Ectodermal cell (in vitro differentiated cells): ENCODE measurements around the gene PRSS36.

Experiments
- H3K27ac ChIP-seq: 2 replicates; pipeline ENCODE4 v1.7.0; 2013; ENCODE audit warnings: mild to moderate bottlenecking, low read depth, low read length; ENCODE audit not compliant: insufficient read depth, poor library complexity, severe bottlenecking
- H3K27me3 ChIP-seq: 2 replicates; pipeline ENCODE4 v1.7.0; 2013; ENCODE audit warnings: mild to moderate bottlenecking, low read length; ENCODE audit not compliant: insufficient read depth, control insufficient read depth, poor library complexity, severe bottlenecking
- H3K36me3 ChIP-seq: one replicate; pipeline ENCODE4 v1.7.0; 2013; ENCODE audit warnings: low read length; ENCODE audit not compliant: control insufficient read depth, insufficient read depth
- H3K4me1 ChIP-seq: one replicate; pipeline ENCODE4 v1.7.0; 2013; ENCODE audit warnings: low read length; ENCODE audit not compliant: control insufficient read depth, insufficient read depth
- H3K4me3 ChIP-seq: 2 replicates; pipeline ENCODE4 v1.7.0; 2013; ENCODE audit warnings: low read depth, low read length, control low read depth; ENCODE audit not compliant: insufficient read depth
- H3K9me3 ChIP-seq: 2 replicates; pipeline ENCODE4 v1.7.0; 2013; ENCODE audit warnings: mild to moderate bottlenecking, low read length, moderate library complexity; ENCODE audit not compliant: control insufficient read depth
- WGBS, 2 experiments: methylation state at CpG; one replicate each; pipeline ENCODE4 v1.1.7; 2013; ENCODE audit warnings: missing lambda C conversion rate in 2 of 2; 5-methylcytosine and 5-hydroxymethylcytosine counted together

Gene PRSS36

GRCh38 chr16:31191697-31192428 is 42.0 kb upstream of the PRSS36 start:
- Histone ChIP-seq H3K27me3 (no peaks in the 10 kb centered on the region), H3K4me1 (no peaks in the 10 kb centered on the region), H3K36me3 (peaks cover 78% of the 10 kb centered on the region), H3K4me3 (no peak overlapping the region), H3K27ac (no peak overlapping the region), H3K9me3 (no peaks in the 10 kb centered on the region)
- 92 to 96% methylated on average over 5 of the region's 5 CpGs for WGBS, 2 experiments

GRCh38 chr16:31190818-31191444 is 41.1 kb upstream of the PRSS36 start:
- Histone ChIP-seq H3K4me3 (no peak overlapping the region), H3K27me3 (no peaks in the 10 kb centered on the region), H3K27ac (no peak overlapping the region), H3K4me1 (no peaks in the 10 kb centered on the region), H3K36me3 (peaks cover 83% of the 10 kb centered on the region), H3K9me3 (no peaks in the 10 kb centered on the region)
- 96 to 97% methylated on average over 17 of the region's 17 CpGs for WGBS, 2 experiments

GRCh38 chr16:31190061-31190460 is 40.2 kb upstream of the PRSS36 start:
- H3K27ac ChIP-seq = no peak overlapping the region
- no peak overlapping the region for H3K4me3 ChIP-seq
- H3K9me3 ChIP-seq = no peaks in the 10 kb centered on the region
- H3K4me1 ChIP-seq = no peaks in the 10 kb centered on the region
- peaks cover 87% of the 10 kb centered on the region for H3K36me3 ChIP-seq
- 95 to 97% methylated on average over 12 of the region's 12 CpGs for WGBS, 2 experiments
- H3K27me3 ChIP-seq = no peaks in the 10 kb centered on the region

- H3K27me3 ChIP-seq = no peaks in the 10 kb centered on the region
- H3K4me1 ChIP-seq = no peaks in the 10 kb centered on the region
- 98 to 99% methylated on average over 2 of the region's 2 CpGs for WGBS, 2 experiments
- H3K27ac ChIP-seq = no peak overlapping the region
- no peak overlapping the region for H3K4me3 ChIP-seq
- peaks cover 84% of the 10 kb centered on the region for H3K36me3 ChIP-seq
- H3K9me3 ChIP-seq = no peaks in the 10 kb centered on the region
Observed at GRCh38 chr16:31189412-31189778, 39.5 kb upstream of the PRSS36 start.

- Histone ChIP-seq H3K27me3 (no peaks in the 10 kb centered on the region), H3K4me1 (no peaks in the 10 kb centered on the region), H3K36me3 (peaks cover 84% of the 10 kb centered on the region), H3K4me3 (no peak overlapping the region), H3K27ac (no peak overlapping the region), H3K9me3 (no peaks in the 10 kb centered on the region)
- 97 to 98% methylated on average over 3 of the region's 3 CpGs for WGBS, 2 experiments
Observed at GRCh38 chr16:31188450-31189411, 38.9 kb upstream of the PRSS36 start.

- Histone ChIP-seq H3K4me1 (no peaks in the 10 kb centered on the region), H3K27ac (no peak overlapping the region), H3K4me3 (no peak overlapping the region), H3K36me3 (peaks cover 85% of the 10 kb centered on the region), H3K27me3 (no peaks in the 10 kb centered on the region), H3K9me3 (no peaks in the 10 kb centered on the region)
- 96 to 97% methylated on average over 8 of the region's 8 CpGs for WGBS, 2 experiments
Observed at GRCh38 chr16:31187808-31188189, 37.9 kb upstream of the PRSS36 start.

GRCh38 chr16:31186930-31187807 is 37.3 kb upstream of the PRSS36 start:
- Histone ChIP-seq H3K36me3 (peaks cover 81% of the 10 kb centered on the region), H3K4me1 (peaks cover 6% of the 10 kb centered on the region), H3K4me3 (no peak overlapping the region), H3K9me3 (no peaks in the 10 kb centered on the region), H3K27me3 (no peaks in the 10 kb centered on the region), H3K27ac (no peak overlapping the region)
- WGBS, 2 experiments = 95 to 97% methylated on average over 10 of the region's 10 CpGs

- no peaks in the 10 kb centered on the region for H3K9me3 ChIP-seq
- H3K4me1 ChIP-seq = peaks cover 7% of the 10 kb centered on the region
- no peak overlapping the region for H3K4me3 ChIP-seq
- no peaks in the 10 kb centered on the region for H3K27me3 ChIP-seq
- no peak overlapping the region for H3K27ac ChIP-seq
- peaks cover 71% of the 10 kb centered on the region for H3K36me3 ChIP-seq
- 97 to 98% methylated on average over 7 of the region's 7 CpGs for WGBS, 2 experiments
Observed at GRCh38 chr16:31186176-31186575, 36.3 kb upstream of the PRSS36 start.

- Histone ChIP-seq H3K36me3 (peaks cover 62% of the 10 kb centered on the region), H3K4me3 (no peak overlapping the region), H3K27me3 (no peaks in the 10 kb centered on the region), H3K9me3 (no peaks in the 10 kb centered on the region), H3K4me1 (peaks cover 7% of the 10 kb centered on the region), H3K27ac (no peak overlapping the region)
- 96 to 97% methylated on average over 5 of the region's 5 CpGs for WGBS, 2 experiments
Observed at GRCh38 chr16:31185339-31185738, 35.5 kb upstream of the PRSS36 start.
